Body of pancreas (tissue), 4 donors: ENCODE data around the gene SEC22C. TPM values are rescaled to one million over a fixed set of nuclear protein-coding genes. Genes with fewer than 3 reads are reported as not detected.

Source experiments
- ATAC-seq: fragments of 150-250 bp; one replicate; pipeline ENCODE4 v1.9.1; 2016
- DNase-seq, 4 donors: peaks; one replicate each; pipeline ENCODE4 v3.0.0-alpha.2; 2019
- H3K27ac ChIP-seq, 4 donors: fragments of 200-600 bp; sonication (generic); 1 replicate in 3 of 4; 2 replicates in 1 of 4; pipeline versions ENCODE4 v1.5.1 to v1.6.1; 2016 to 2019; ENCODE audit warnings: mild to moderate bottlenecking in 1 of 4, mixed read lengths in 1 of 4, moderate library complexity in 1 of 4
- H3K27me3 ChIP-seq, 2 donors: fragments of 200-600 bp; sonication (generic); one replicate each; pipeline ENCODE4 v1.6.0; 2016; ENCODE audit warnings: mild to moderate bottlenecking in 1 of 2
- H3K36me3 ChIP-seq, 2 donors: fragments of 200-600 bp; sonication (generic); replicated peaks in 1 of 2; 2 replicates each; pipeline ENCODE4 v1.5.1; 2016; ENCODE audit warnings: low read depth in 2 of 2; ENCODE audit not compliant: insufficient read depth in 1 of 2
- H3K4me1 ChIP-seq: fragments of 200-600 bp; sonication (generic); one replicate; pipeline ENCODE4 v1.6.0; 2016
- H3K4me3 ChIP-seq, 2 donors: fragments of 200-600 bp; sonication (generic); 1 replicate in 1 of 2; 2 replicates in 1 of 2; pipeline ENCODE4 v1.5.1; 2016 to 2019
- H3K9me3 ChIP-seq, 3 donors: fragments of 200-600 bp; sonication (generic); 1 replicate in 2 of 3; 2 replicates in 1 of 3; pipeline ENCODE4 v1.5.1; 2016
- POLR2A ChIP-seq, 3 donors: fragments of 450-650 bp; IDR thresholded peaks; one replicate each; pipeline ENCODE4 v1.6.1; 2016; ENCODE audit warnings: antibody characterized with exemption in 3 of 3, mild to moderate bottlenecking in 2 of 3
- WGBS, 2 donors: methylation state at CpG; one replicate each; pipeline ENCODE4 v1.1.5; 2017; 5-methylcytosine and 5-hydroxymethylcytosine counted together
- intact Hi-C: fragments of 100-400 bp; cut with DNase I; formaldehyde crosslinking; loops from one replicate; pipeline ENCODE4 v1.15.1; 2023
- total RNA-seq, 2 donors: library from RNA; depleted of rRNA; stranded (reverse); fragments of >200 nt; gene quantifications; one replicate each; pipeline ENCODE4 v1.1.0, GENCODE V29; 2016
- TF ChIP-seq, protein P1 (sequence below), 7 experiments: fragments of 450-650 bp in 4 of 7; fragments of 200-600 bp in 3 of 7; sonication (generic) in 3 of 7; IDR thresholded peaks; one replicate each; pipeline ENCODE4 v1.5.1; 2016 to 2019; ENCODE audit warnings: antibody characterized with exemption in 7 of 7

Gene SEC22C
- total RNA-seq, 2 donors from 2014 or later, result 23.1 to 30.9 TPM

DNA sequence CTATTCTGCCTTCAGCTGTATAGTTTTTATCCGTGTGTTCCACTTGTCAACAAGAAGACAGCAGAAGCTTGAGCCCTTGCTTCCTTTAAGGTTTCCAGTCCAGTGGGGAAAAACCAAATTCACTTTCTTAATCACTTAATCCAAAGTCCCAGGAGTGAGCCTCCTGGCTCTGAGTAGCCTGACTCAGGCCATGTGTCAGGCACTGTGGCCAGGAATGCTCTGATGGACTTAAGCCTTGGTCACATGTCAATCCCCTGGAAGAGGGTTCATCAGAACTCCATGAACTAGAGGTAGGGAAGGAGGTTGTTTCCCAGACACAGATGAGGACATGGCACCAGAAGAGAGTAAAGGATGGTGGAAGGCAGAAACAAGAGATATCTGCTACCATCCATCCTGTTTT lies 70.6 kb downstream of the SEC22C start:
- Histone ChIP-seq H3K27me3 (no peaks in the 10 kb centered on the region), H3K4me1 (peaks cover 12% of the 10 kb centered on the region), H3K27ac (no peak overlapping the region), H3K9me3 (no peaks in the 10 kb centered on the region), H3K36me3 (no peaks in the 10 kb centered on the region), H3K4me3 (no peak overlapping the region)
- no peak for ATAC-seq
- WGBS, 2 donors, result 89 to 92% methylated on average over 1 of the region's 1 CpG
- no peak for DNase-seq
- intact Hi-C loops, result no loop called here
- TF ChIP-seq POLR2A (IDR thresholded peaks at IDR 0.05), result no peak
- TF ChIP-seq, protein P1, sequence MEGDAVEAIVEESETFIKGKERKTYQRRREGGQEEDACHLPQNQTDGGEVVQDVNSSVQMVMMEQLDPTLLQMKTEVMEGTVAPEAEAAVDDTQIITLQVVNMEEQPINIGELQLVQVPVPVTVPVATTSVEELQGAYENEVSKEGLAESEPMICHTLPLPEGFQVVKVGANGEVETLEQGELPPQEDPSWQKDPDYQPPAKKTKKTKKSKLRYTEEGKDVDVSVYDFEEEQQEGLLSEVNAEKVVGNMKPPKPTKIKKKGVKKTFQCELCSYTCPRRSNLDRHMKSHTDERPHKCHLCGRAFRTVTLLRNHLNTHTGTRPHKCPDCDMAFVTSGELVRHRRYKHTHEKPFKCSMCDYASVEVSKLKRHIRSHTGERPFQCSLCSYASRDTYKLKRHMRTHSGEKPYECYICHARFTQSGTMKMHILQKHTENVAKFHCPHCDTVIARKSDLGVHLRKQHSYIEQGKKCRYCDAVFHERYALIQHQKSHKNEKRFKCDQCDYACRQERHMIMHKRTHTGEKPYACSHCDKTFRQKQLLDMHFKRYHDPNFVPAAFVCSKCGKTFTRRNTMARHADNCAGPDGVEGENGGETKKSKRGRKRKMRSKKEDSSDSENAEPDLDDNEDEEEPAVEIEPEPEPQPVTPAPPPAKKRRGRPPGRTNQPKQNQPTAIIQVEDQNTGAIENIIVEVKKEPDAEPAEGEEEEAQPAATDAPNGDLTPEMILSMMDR (IDR thresholded peaks at IDR 0.05), result no peak

DNA sequence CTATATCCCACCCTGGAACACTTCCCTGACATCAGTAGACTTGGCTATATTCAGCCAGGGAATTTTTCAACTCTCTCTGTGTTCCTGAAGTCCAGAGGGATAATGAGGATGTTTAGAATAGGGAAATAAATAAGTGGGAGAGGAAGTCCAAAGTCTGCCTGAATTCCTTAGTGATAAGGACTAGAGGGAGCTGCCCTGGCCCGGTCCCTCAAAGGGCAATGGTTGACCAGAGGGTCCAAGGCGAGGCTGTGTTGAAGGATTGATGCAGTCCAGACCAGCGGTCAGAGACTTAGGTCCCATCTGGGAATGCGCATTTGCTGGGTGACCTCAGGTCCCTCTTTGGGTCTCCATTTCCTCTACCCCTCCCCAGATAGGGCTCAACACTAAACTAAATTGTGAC lies 71.4 kb downstream of the SEC22C start:
- no peaks in the 10 kb centered on the region for H3K36me3 ChIP-seq
- H3K27ac ChIP-seq, result no peak overlapping the region
- no peak for DNase-seq
- 73 to 78% methylated on average over 4 of the region's 4 CpGs for WGBS, 2 donors
- H3K4me1 ChIP-seq, result peaks cover 12% of the 10 kb centered on the region
- no peak for ATAC-seq
- H3K4me3 ChIP-seq, result no peak overlapping the region
- no peaks in the 10 kb centered on the region for H3K27me3 ChIP-seq
- H3K9me3 ChIP-seq, result no peaks in the 10 kb centered on the region
- TF ChIP-seq POLR2A (IDR thresholded peaks at IDR 0.05), result no peak
- TF ChIP-seq, protein P1 (IDR thresholded peaks at IDR 0.05), result no peak
- intact Hi-C loops, result no loop called here

DNA sequence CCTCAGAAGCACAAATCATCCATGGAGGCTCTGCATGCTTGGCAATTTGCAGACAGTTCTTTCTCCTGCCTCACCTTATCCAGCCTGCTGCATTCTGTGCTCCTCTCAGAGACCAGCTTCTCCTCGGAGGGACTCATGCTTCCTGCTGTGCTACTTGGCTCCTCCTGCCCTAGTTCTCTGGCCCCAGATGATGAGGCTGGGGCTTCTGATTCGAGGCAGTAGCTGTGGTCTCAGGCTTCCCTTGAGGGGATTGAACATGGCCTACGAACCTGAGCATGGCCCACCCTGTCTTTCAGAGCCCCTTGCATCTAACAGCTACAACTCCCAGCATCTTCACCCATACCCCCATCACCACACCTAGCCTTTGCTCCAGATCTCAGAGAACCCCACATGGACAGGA lies 72.7 kb downstream of the SEC22C start:
- intact Hi-C loops, result no loop called here
- Histone ChIP-seq H3K4me1 (peaks cover 12% of the 10 kb centered on the region), H3K36me3 (no peaks in the 10 kb centered on the region), H3K27ac (no peak overlapping the region), H3K9me3 (no peaks in the 10 kb centered on the region), H3K4me3 (no peak overlapping the region), H3K27me3 (no peaks in the 10 kb centered on the region)
- WGBS, 2 donors, result 62 to 65% methylated on average over 3 of the region's 3 CpGs
- no peak for TF ChIP-seq POLR2A (IDR thresholded peaks at IDR 0.05)
- TF ChIP-seq, protein P1 (IDR thresholded peaks at IDR 0.05), result no peak
- ATAC-seq, result no peak
- no peak for DNase-seq

DNA sequence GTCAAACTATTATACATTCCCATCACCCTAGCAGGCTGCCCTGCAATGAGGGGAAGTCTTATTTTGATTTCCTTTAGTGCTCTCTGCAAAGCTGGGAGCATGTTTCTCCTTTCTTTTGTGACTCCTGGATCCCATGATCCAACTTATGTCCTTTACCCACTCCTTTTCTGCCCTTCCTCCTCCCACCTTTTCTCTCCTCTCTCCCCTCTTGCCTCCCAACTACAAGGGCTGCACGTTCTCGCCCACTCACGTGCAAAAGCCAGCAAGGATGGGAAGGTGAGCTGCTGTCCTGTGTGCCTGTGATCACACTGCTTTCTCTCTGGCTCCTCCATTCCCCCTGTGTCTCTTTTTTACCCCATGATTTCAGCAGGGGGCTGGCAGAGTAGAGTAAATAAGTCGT lies 73.2 kb downstream of the SEC22C start:
- WGBS, 2 donors, result 69 to 72% methylated on average over 4 of the region's 4 CpGs

More for the DNA sequence above, 73.2 kb downstream of the SEC22C start:
- no peak overlapping the region for H3K4me3 ChIP-seq
- ATAC-seq (no peak), DNase-seq (no peak)
- no peaks in the 10 kb centered on the region for H3K36me3 ChIP-seq
- intact Hi-C loops, result no loop called here
- peaks cover 12% of the 10 kb centered on the region for H3K4me1 ChIP-seq
- TF ChIP-seq, protein P1 (IDR thresholded peaks at IDR 0.05), result no peak
- no peak for TF ChIP-seq POLR2A (IDR thresholded peaks at IDR 0.05)
- H3K27me3 ChIP-seq, result no peaks in the 10 kb centered on the region
- H3K27ac ChIP-seq, result no peak overlapping the region
- H3K9me3 ChIP-seq, result no peaks in the 10 kb centered on the region
